H1 (cell line): Measurements from ENCODE around the gene KLF16. TPM values are rescaled to one million over a fixed set of nuclear protein-coding genes. Genes with fewer than 3 reads are reported as not detected.

ENCODE experiments used
- CTCF ChIA-PET: fragments of 300-600 bp; sonication (Branson Sonifier 250); formaldehyde crosslinking; loops from one replicate; lab custom pipeline; 2021; ENCODE audit not compliant: partially characterized antibody; lab: Charles Lee
- POLR2A ChIA-PET: fragments of 300-600 bp; sonication (Branson Sonifier 250); formaldehyde crosslinking; loops from one replicate; lab custom pipeline; 2021; ENCODE audit warnings: inconsistent platforms; ENCODE audit not compliant: partially characterized antibody; lab: Charles Lee
- DNase-seq, 2 experiments: peaks; one replicate each; pipeline versions ENCODE4 v3.0.0 to v3.0.0-alpha.2; 2010 to 2022; ENCODE audit warnings: low spot score in 2 of 2, low read depth in 1 of 2, mixed read lengths in 1 of 2
- FAIRE-seq: peaks from 2 replicates; lab custom pipeline; 2011; peaks lifted over from hg19 to GRCh38; lab: Jason Lieb, UNC
- H2AFZ ChIP-seq: 2 replicates; pipeline ENCODE4 v1.8.1; 2012; ENCODE audit warnings: low read length, inconsistent platforms
- H2AK5ac ChIP-seq: 2 replicates; pipeline ENCODE4 v1.6.1; 2013; ENCODE audit warnings: low read depth, low read length
- H2BK120ac ChIP-seq: replicated peaks from 2 replicates; pipeline ENCODE3; 2013; ENCODE audit warnings: low read depth, low read length, inconsistent platforms
- H2BK12ac ChIP-seq: 2 replicates; pipeline ENCODE4 v1.6.1; 2013; ENCODE audit warnings: low read depth, low read length
- H2BK15ac ChIP-seq: 2 replicates; pipeline ENCODE4 v1.6.1; 2013; ENCODE audit warnings: low read length
- H2BK20ac ChIP-seq: 2 replicates; pipeline ENCODE4 v1.6.1; 2013; ENCODE audit warnings: low read length
- H2BK5ac ChIP-seq: 2 replicates; pipeline ENCODE4 v1.6.1; 2013; ENCODE audit warnings: low read depth, low read length
- H3K14ac ChIP-seq: 2 replicates; pipeline ENCODE4 v1.6.1; 2013; ENCODE audit warnings: inconsistent platforms; ENCODE audit not compliant: insufficient read length
- H3K18ac ChIP-seq: 2 replicates; pipeline ENCODE4 v1.6.1; 2013; ENCODE audit warnings: low read length; ENCODE audit errors: extremely low read depth
- H3K23ac ChIP-seq: 2 replicates; pipeline ENCODE4 v1.6.1; 2013; ENCODE audit warnings: inconsistent platforms; ENCODE audit not compliant: insufficient read length
- H3K23me2 ChIP-seq: 2 replicates; pipeline ENCODE4 v1.6.1; 2013; ENCODE audit warnings: low read depth, low read length
- H3K27ac ChIP-seq: 2 replicates; pipeline ENCODE4 v1.6.1; 2011; ENCODE audit warnings: low read depth, low read length, inconsistent platforms
- H3K27me3 ChIP-seq, 4 experiments: replicated peaks in 1 of 4; 1 replicate in 1 of 4; 2 replicates in 3 of 4; pipeline versions ENCODE4 v1.6.1 to v1.8.1; 2011 to 2013; ENCODE audit warnings: low read length in 3 of 4, mild to moderate bottlenecking in 3 of 4, inconsistent platforms in 2 of 4, mixed read lengths in 2 of 4, moderate library complexity in 1 of 4; ENCODE audit not compliant: control insufficient read depth in 3 of 4, insufficient read depth in 3 of 4; ENCODE audit errors: extremely low read depth in 1 of 4
- H3K36me3 ChIP-seq, 4 experiments: 2 replicates each; pipeline versions ENCODE4 v1.6.1 to v1.8.1; 2011 to 2013; ENCODE audit warnings: mild to moderate bottlenecking in 4 of 4, low read length in 3 of 4, moderate library complexity in 2 of 4, control low read depth in 1 of 4, inconsistent platforms in 1 of 4; ENCODE audit not compliant: insufficient read depth in 4 of 4, control insufficient read depth in 2 of 4
- H3K4ac ChIP-seq: replicated peaks from 2 replicates; pipeline ENCODE3; 2013; ENCODE audit warnings: low read length, low read depth, mixed read lengths, inconsistent platforms; ENCODE audit not compliant: insufficient read length
- H3K4me1 ChIP-seq, 4 experiments: replicated peaks in 1 of 4; 1 replicate in 1 of 4; 2 replicates in 3 of 4; pipeline versions ENCODE4 v1.6.1 to v1.8.1; 2011 to 2013; ENCODE audit warnings: low read length in 3 of 4, inconsistent platforms in 2 of 4, mixed read lengths in 1 of 4; ENCODE audit not compliant: insufficient read depth in 4 of 4, control insufficient read depth in 3 of 4
- H3K4me2 ChIP-seq, 2 experiments: 2 replicates each; pipeline versions ENCODE4 v1.6.1 to v1.8.1; 2011 to 2013; ENCODE audit warnings: low read depth in 2 of 2, low read length in 2 of 2, control low read depth in 1 of 2, inconsistent platforms in 1 of 2, mild to moderate bottlenecking in 1 of 2; ENCODE audit not compliant: insufficient read depth in 1 of 2
- H3K4me3 ChIP-seq, 4 experiments: fragments of 200-600, 300-600 bp in 1 of 4; sonication (generic), shearing (Covaris generic), sonication (Bioruptor Twin) in 1 of 4; 2 replicates each; pipeline versions ENCODE4 v1.5.1 to v1.8.1; 2011 to 2016; ENCODE audit warnings: low read length in 4 of 4, low read depth in 3 of 4, control low read depth in 2 of 4, inconsistent platforms in 2 of 4, mild to moderate bottlenecking in 2 of 4, mixed read lengths in 1 of 4, moderate library complexity in 1 of 4; ENCODE audit not compliant: insufficient read depth in 2 of 4; ENCODE audit errors: extremely low read depth in 1 of 4
- H3K56ac ChIP-seq: replicated peaks from 2 replicates; pipeline ENCODE3; 2013; ENCODE audit warnings: low read depth, mild to moderate bottlenecking, mixed read lengths, low read length, inconsistent platforms; ENCODE audit not compliant: insufficient read length
- H3K79me1 ChIP-seq: 2 replicates; pipeline ENCODE4 v1.6.1; 2013; ENCODE audit warnings: low read depth, low read length, control low read depth
- H3K79me2 ChIP-seq, 2 experiments: 2 replicates each; pipeline versions ENCODE4 v1.6.1 to v1.8.1; 2012 to 2013; ENCODE audit warnings: low read length in 2 of 2, mild to moderate bottlenecking in 2 of 2, inconsistent platforms in 1 of 2; ENCODE audit not compliant: insufficient read depth in 2 of 2, control insufficient read depth in 1 of 2
- H3K9ac ChIP-seq, 4 experiments: replicated peaks in 1 of 4; 1 replicate in 1 of 4; 2 replicates in 3 of 4; pipeline versions ENCODE4 v1.6.1 to v1.8.1; 2011 to 2013; ENCODE audit warnings: low read depth in 3 of 4, low read length in 3 of 4, control low read depth in 2 of 4, mild to moderate bottlenecking in 2 of 4, moderate library complexity in 2 of 4, inconsistent platforms in 1 of 4; ENCODE audit errors: extremely low read depth in 1 of 4
- H3K9me3 ChIP-seq, 2 experiments: 2 replicates each; pipeline versions ENCODE4 v1.6.1 to v1.8.1; 2012 to 2013; ENCODE audit warnings: mild to moderate bottlenecking in 2 of 2, moderate library complexity in 2 of 2, control low read depth in 1 of 2, inconsistent platforms in 1 of 2, low read depth in 1 of 2, low read length in 1 of 2, mixed read lengths in 1 of 2; ENCODE audit not compliant: insufficient read depth in 2 of 2
- H4K20me1 ChIP-seq, 2 experiments: replicated peaks in 1 of 2; 2 replicates each; pipeline versions ENCODE3 to v1.8.1; 2011 to 2013; ENCODE audit warnings: inconsistent platforms in 2 of 2, low read length in 2 of 2, mild to moderate bottlenecking in 1 of 2; ENCODE audit not compliant: insufficient read depth in 2 of 2, control insufficient read depth in 1 of 2
- H4K5ac ChIP-seq: 2 replicates; pipeline ENCODE4 v1.6.1; 2013; ENCODE audit warnings: low read length, low read depth, mixed read lengths, inconsistent platforms; ENCODE audit not compliant: insufficient read length
- H4K8ac ChIP-seq: 2 replicates; pipeline ENCODE4 v1.8.0; 2013; ENCODE audit warnings: mild to moderate bottlenecking, moderate library complexity, low read length, inconsistent platforms; ENCODE audit not compliant: insufficient read depth; ENCODE audit errors: extremely low read depth
- H4K91ac ChIP-seq: replicated peaks from 2 replicates; pipeline ENCODE3; 2013; ENCODE audit warnings: low read length, mixed read lengths, inconsistent platforms; ENCODE audit not compliant: insufficient read length
- ASH2L ChIP-seq: fragments of 200-600, 300-600 bp; sonication (generic); IDR thresholded peaks from one replicate; pipeline ENCODE4 v1.7.1; 2017; ENCODE audit warnings: low read length
- CBX5 ChIP-seq: fragments of 300-800, 300-1000 bp; sonication (generic); IDR thresholded peaks from 2 replicates; pipeline ENCODE4 v1.7.1; 2016; ENCODE audit warnings: antibody characterized with exemption, low read length, low read depth
- GTF2F1 ChIP-seq: IDR thresholded peaks from 2 replicates; pipeline ENCODE4 v1.6.1; 2012; ENCODE audit warnings: low read depth, low read length, improper control_type of control experiment, borderline replicate concordance
- HDAC6 ChIP-seq: IDR thresholded peaks from one replicate; pipeline ENCODE4 v1.7.1; 2012; ENCODE audit warnings: low read depth, mild to moderate bottlenecking, inconsistent platforms, low read length, moderate library complexity
- MAFK ChIP-seq: IDR thresholded peaks from 2 replicates; pipeline ENCODE4 v1.6.1; 2012; ENCODE audit warnings: low read depth, mild to moderate bottlenecking, improper control_type of control experiment, low read length
- POLR2A ChIP-seq, 2 experiments: IDR thresholded peaks; 1 replicate in 1 of 2; 2 replicates in 1 of 2; pipeline ENCODE4 v1.6.1; 2011; ENCODE audit warnings: low read depth in 2 of 2, low read length in 2 of 2, mild to moderate bottlenecking in 2 of 2; ENCODE audit errors: control extremely low read depth in 1 of 2
- POLR2AphosphoS5 ChIP-seq: IDR thresholded peaks from 2 replicates; pipeline ENCODE4 v1.6.1; 2011; ENCODE audit warnings: low read depth, low read length
- RNF2 ChIP-seq: fragments of 200-900, 300-1000 bp; sonication (generic); IDR thresholded peaks from 2 replicates; pipeline ENCODE4 v1.7.1; 2016; ENCODE audit warnings: borderline replicate concordance, low read depth, mild to moderate bottlenecking, antibody characterized with exemption, low read length; ENCODE audit not compliant: poor library complexity, severe bottlenecking; ENCODE audit errors: missing control alignments
- SAP30 ChIP-seq: fragments of 300-600 bp; sonication (generic); IDR thresholded peaks from 2 replicates; pipeline ENCODE4 v1.7.1; 2012; ENCODE audit warnings: low read length, moderate library complexity, mild to moderate bottlenecking, inconsistent platforms; ENCODE audit not compliant: insufficient read depth, insufficient replicate concordance
- SRF ChIP-seq: IDR thresholded peaks from 2 replicates; pipeline ENCODE4 v1.6.1; 2011; ENCODE audit warnings: mild to moderate bottlenecking, low read depth, low read length, moderate library complexity
- TAF1 ChIP-seq: IDR thresholded peaks from 2 replicates; pipeline ENCODE4 v1.6.1; 2011; ENCODE audit warnings: mild to moderate bottlenecking, low read depth, low read length
- TBP ChIP-seq: IDR thresholded peaks from 2 replicates; pipeline ENCODE4 v1.6.1; 2011; ENCODE audit warnings: low read depth, low read length, improper control_type of control experiment
- YY1 ChIP-seq: IDR thresholded peaks from 2 replicates; pipeline ENCODE4 v1.6.1; 2011; ENCODE audit warnings: low read depth, mild to moderate bottlenecking, low read length
- WGBS, 2 experiments: shearing (Covaris generic) in 1 of 2; methylation state at CpG; one replicate each; pipeline versions ENCODE4 v1.1.6 to v1.1.7; 2013 to 2015; ENCODE audit warnings: low lambda C conversion rate in 2 of 2, mixed read lengths in 2 of 2, inconsistent platforms in 1 of 2, low coverage in 1 of 2, missing lambda C conversion rate in 1 of 2; ENCODE audit not compliant: insufficient replicate concordance in 2 of 2, insufficient coverage in 1 of 2, insufficient read length in 1 of 2; ENCODE audit errors: extremely low coverage in 1 of 2, missing lambda C conversion rate in 1 of 2; 5-methylcytosine and 5-hydroxymethylcytosine counted together
- polyA plus RNA-seq, 7 experiments: library from polyadenylated mRNA; depleted of rRNA in 3 of 7; stranded (reverse) in 5 of 7; unstranded in 2 of 7; fragments of >200 nt in 5 of 7; fragments of 200-250 nt in 2 of 7; gene quantifications; 1 replicate in 5 of 7; 2 replicates in 1 of 7; 4 replicates in 1 of 7; pipeline versions ENCODE4 v1.2.1 to v1.2.3, GENCODE V29; 2011 to 2013; ENCODE audit warnings: missing spikeins in 2 of 7, mixed read lengths in 2 of 7
- total RNA-seq: library from RNA; stranded (reverse); fragmentation: NEBNext Ultra II Directional; extraction: Animal tissue kit (Norgen Biotek cat#: 25700); gene quantifications from 2 replicates; pipeline ENCODE4 v1.2.1, GENCODE V29; 2021

Gene KLF16
- total and polyA plus RNA-seq, 2 of the 8 experiments (the other 6 are each of a cell fraction or from before 2014, with no cell fraction given): 14.3 to 45.9 TPM

DNA sequence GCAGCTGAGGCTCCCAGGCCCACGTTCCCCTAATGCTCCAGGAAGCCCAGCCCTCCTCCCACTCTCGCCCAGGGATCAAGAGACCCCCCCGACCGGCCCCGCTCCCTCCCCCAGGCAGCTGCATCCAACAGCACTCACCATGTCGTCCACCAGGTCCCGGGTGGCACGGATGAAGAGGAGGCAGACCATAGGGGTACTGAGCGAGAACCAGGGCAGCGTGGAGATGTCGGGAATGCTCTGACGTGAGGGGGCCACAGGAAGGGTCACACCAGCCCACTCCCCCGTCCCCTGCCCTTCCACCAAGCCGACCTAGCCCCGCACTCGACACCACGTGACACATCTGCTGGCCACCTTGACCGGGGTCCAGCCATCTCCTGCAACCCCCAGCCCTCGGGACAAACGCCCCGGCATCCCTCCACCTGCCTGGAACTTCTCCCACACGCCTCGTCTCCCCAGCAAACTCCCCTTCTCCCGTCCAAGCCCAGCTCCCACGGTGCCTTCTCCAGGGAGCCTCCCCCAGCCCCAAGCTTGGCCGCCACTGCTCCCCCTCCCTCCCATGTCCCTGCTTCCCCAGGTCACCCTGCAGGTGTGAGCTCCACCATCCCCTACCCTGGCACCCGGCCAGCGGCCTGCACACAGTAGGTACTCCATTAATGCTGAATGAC is 56.2 kb downstream of the KLF16 start:
- H3K9ac ChIP-seq: no peak overlapping the region
- no peaks in the 10 kb centered on the region; the same call in 1 of the 2 replicates for H3K79me1 ChIP-seq
- peaks cover 0 to 6% (median 0%) of the 10 kb centered on the region in 4 experiments; a peak in 3 of 7 replicates for H3K27me3 ChIP-seq
- H3K14ac ChIP-seq: no peak overlapping the region
- H3K23ac ChIP-seq: no peak overlapping the region
- H3K79me2 ChIP-seq: no peaks in the 10 kb centered on the region
- H4K91ac ChIP-seq: no peak overlapping the region
- no peaks in the 10 kb centered on the region; the same call in 1 of the 2 replicates for H3K23me2 ChIP-seq
- no peak overlapping the region for H3K4me2 ChIP-seq
- POLR2A ChIA-PET: no interaction called here
- FAIRE-seq: no peak
- H3K4ac ChIP-seq: no peak overlapping the region
- H4K5ac ChIP-seq: no peak overlapping the region
- 0 out of 2 replicates have a peak overlapping the region, but pooled peaks have one; percentile 16 for H2BK5ac ChIP-seq
- no peak overlapping the region for H2BK120ac ChIP-seq
- H2BK20ac ChIP-seq: no peak overlapping the region
- no peak overlapping the region for H2AFZ ChIP-seq
- WGBS, 2 experiments: 80% methylated on average over 18 of the region's 28 CpGs; no CpG with 5 or more reads in 1 of the 2 experiments
- no peak for TF ChIP-seq TAF1
- no peak for TF ChIP-seq TBP
- no peak for TF ChIP-seq CBX5
- TF ChIP-seq YY1: no peak
- TF ChIP-seq MAFK: no peak
- no peak for TF ChIP-seq RNF2
- TF ChIP-seq HDAC6: no peak
- no peak for TF ChIP-seq SRF
- TF ChIP-seq POLR2AphosphoS5: no peak
- no peak for TF ChIP-seq SAP30
- no peak for TF ChIP-seq ASH2L
- TF ChIP-seq GTF2F1: no peak
- no peak for TF ChIP-seq POLR2A (IDR thresholded peaks at IDR 0.05; ENCODE audit: control extremely low read depth in 1 of 2, low read depth in 2 of 2, low read length in 2 of 2)
- TF ChIP-seq, all 59 proteins: peak for 0
- Histone ChIP-seq H3K9me3 (no peaks in the 10 kb centered on the region), H4K8ac (peak overlapping the region; percentile 51; the same call in 1 of the 2 replicates), H2AK5ac (no peak overlapping the region), H2BK12ac (no peak overlapping the region), H3K27ac (no peak overlapping the region), H2BK15ac (no peak overlapping the region), H3K4me3 (no peak overlapping the region), H3K4me1 (no peaks in the 10 kb centered on the region), H4K20me1 (no peaks in the 10 kb centered on the region), H3K56ac (no peak overlapping the region), H3K18ac (no peak overlapping the region), H3K36me3 (no peaks in the 10 kb centered on the region)
- CTCF ChIA-PET: interaction anchor here (0.6 to 6.2 kb wide), 10 partner anchors 11 to 261 kb away, joined by 3 to 73 read pairs (median 4); no protein-coding TSS in a partner anchor
- no peak for DNase-seq
